GM18909 (cell line): Measurements from ENCODE around the gene HIRA.
"Not testable (repeated sequence)": the region's sequence is repeated elsewhere in the genome, so short reads cannot be mapped to it uniquely, and the experiment has no call there.

Experiments
- ATAC-seq: cut with Tn5 transposase; IDR thresholded peaks from one replicate; pipeline ENCODE4 v1.9.1; 2021; ENCODE audit warnings: mild to moderate bottlenecking; ENCODE audit not compliant: unreplicated experiment, poor library complexity

The HIRA gene

DNA sequence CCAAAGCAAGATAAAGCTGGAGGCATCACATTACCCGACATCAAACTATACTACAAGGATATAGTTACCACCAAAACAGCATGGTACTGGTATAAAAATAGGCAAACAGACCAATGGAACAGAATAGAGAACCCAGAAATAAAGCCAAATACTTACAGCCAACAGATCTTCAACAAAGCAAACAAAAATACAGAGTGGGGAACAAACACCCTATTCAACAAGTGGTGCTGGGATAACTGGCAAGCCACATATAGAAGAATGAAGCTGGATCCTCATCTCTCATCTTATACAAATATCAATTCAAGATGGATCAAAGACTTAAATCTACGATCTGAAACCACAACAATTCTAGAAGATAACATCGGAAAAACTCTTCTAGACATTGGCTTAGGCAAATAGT, 90.0 kb downstream of the HIRA start:
- no peak for ATAC-seq

DNA sequence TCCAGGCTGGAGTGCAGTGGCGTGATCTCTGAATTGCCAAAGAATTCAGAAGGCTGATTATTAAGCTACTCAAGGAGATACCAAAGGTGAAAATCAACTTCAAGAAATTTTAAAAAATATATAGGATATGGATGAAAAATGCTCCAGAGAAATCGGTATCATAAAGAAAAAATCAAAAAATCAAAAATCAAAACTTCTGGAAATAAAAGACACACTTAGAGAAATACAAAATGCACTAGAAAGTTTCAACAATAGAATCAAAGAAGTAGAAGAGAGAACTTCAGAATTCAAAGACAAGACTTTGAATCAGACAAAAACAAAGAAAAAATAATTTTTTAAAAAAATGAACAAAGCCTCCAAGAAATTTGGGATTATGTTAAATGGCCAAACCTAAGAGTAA, 94.4 kb downstream of the HIRA start:
- ATAC-seq = no peak

DNA sequence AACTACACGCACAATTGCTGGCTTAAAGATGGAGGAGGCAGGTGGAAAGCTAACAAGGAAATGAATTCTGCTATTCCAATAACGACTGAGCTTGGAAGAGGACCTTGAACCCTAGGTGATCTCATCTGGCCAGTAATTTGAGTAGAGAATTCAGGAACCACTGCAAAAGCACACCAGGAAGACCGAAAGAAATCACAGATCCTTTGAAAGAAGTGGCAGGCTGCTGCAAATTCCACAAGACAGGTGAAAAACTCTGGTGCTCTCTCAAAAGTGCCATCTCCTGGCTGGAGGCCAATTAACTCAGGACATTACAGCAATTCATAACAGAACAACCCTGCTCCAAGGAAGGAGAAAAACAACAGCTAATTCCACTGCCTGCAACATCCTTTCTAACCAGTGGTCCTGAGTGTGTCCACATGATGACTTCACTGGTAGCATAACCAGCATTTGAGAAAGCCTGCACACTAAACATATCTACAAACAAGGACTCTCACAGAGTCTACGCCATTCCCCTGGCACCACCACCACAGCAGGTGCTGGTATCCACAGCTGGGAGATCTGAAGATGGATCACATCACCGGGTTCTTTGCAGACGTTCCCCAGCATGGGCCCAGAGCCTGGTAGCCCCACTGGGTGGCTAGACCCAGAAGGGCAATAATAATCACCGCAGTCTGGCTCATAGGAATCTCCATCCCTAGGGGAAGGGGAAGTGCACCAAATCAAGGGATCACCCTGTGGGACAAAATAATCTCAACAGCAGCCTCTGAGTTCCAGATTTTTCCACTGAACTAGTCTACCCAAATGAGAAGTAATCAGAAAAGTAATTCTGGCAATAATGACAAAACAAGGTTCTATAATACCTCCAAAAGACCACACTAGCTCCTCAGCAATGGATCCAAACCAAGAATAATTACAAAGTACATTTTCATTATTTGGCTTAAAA, 95.1 kb downstream of the HIRA start:
- no peak for ATAC-seq

DNA sequence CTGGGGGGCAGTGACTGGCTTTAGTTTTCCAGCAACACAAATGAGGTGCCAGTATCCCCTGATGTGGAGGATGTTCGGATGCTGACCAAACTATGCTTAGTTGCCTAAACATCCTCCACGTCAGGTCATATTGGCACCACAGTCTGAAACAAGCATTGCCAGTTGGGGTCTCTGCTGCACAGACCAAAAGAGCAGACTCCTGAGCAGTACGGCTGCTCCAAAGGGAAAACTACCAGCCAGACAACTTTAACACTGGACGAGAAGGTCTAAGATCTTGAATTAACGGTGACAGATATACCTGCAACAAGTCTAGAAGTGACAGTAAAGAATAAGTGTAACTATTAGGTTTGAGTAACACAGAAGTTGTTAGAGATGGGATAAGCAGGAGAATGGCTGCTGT, 99.6 kb downstream of the HIRA start:
- no peak for ATAC-seq

DNA sequence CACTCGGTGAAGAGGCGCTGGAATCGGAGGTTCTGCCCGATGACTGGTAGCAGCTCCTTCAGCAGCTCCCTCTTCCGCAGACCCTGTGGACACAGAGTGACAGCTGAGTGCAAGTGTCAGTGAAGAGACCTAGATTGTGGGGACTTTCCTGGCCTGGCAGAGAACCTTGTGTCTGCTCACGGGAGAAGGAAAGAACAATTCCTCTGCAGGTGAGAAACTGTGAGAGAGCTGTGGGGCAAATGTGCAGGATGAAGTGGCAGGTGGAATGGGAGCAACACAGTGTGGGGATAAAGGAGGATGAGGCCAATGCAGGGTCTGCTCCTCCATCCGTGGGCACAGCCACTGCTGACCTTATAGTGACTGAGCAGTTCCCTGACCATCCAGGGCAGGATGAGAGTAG, 100.1 kb downstream of the HIRA start:
- ATAC-seq = no peak

DNA sequence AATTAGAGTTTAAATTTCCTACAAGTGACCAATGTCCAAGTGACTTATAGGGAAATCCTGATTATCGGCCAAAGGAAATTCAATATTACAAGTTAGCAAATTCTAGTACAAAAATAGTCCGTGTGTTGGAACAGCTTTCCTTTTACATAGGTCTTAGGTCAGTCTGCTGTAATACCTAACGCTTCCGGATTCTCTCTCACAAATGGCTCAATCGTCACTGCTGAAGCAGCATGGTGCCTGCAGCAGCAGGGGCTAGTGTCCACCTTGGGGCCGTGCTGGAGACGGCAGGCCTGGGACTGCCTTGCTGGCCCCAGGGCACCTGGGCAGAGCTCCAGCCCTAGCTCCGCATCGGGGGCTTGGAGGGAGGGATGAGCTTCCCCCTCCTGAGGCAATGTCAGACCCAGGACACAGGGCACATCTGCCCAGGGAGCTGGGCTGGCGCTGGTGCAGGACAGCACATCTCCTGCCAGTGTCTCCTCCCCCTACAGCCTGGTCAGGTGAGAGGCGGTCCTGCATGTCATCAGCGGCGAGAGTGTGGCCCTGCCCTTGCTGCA, 100.6 kb downstream of the HIRA start:
- no peak for ATAC-seq

DNA sequence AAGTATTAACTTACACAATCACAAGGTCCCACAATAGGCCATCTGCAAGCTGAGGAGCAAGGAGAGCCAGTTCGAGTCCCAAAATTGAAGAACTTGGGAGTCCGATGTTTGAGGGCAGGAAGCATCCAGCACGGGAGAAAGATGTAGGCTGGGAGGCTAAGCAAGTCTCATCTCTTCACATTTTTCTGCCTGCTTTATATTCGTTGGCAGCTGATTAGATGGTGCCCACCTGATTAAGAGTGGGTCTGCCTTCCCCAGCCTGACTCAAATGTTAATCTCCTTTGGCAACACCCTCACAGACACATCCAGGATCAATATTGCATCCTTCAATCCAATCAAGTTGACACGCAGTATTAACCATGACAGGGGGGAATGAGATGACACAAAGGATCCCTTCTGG, 101.3 kb downstream of the HIRA start:
- ATAC-seq = not testable (repeated sequence)

DNA sequence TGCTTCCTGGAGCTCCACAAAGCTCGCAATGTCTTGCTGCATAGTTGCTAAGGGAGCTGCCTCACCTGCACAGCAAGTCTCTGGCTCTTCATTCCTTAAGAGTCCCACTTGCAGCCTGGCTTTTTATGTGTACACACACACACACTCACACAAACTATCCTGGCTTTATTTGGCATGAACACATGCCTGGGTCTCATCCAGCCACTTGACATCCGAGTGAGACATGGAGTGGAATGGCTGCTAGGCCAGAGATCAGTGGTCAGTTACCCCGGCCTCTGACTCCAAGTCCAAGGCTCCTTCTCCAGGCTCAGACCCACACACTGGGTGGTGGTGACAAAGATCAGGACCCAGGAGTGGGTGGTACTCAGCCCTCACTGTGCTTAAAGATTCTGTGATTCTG, 102.1 kb downstream of the HIRA start:
- no peak for ATAC-seq

DNA sequence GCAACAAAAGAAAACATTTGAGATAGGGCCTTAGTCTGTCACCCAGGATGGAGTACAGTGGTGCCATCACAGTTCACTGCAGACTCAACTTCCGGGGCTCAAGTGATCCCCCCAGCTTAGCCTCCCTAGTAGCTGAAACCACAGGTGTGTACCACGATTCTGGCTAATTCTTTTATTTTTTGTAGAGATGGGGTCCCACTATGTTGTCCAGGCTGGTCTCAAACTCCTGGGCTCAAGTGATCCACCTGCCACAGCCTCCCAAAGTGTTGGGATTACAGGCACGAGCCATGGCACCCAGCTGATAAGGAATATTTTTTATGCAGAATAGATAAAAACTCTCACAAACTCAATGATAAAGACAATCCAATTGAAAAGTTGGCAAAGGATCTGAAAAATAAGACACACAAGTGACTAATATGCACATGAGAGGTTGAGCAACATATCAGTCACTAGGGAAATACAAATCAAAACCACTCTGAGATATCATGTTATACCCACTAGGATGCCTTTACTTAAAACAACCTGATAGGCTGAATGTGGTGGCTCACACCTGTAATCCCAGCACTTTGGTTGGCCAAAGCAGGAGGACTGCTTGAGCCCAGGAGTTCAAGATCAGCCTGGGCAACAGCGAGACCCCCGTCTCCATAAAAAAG, 106.1 kb downstream of the HIRA start:
- ATAC-seq = no peak

DNA sequence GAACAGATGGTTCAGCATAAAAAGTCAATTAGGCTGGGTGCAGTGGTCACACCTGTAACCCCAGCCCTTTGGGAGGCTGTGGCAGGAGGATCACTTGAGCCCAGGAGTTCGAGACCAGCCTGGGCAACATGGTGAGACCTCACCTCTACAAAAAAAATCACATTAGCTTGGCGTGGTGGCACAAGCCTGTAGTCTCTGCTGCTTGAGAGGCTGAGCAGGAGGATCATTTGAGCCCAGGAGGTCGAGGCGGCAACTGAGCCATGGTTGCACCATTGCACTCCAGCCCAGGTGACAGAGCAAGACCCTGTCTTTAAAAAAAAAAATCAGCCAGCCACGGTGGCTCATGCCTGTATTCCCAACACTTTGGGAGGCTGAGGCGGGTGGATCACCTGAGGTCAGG, 108.1 kb downstream of the HIRA start:
- ATAC-seq = not testable (repeated sequence)

DNA sequence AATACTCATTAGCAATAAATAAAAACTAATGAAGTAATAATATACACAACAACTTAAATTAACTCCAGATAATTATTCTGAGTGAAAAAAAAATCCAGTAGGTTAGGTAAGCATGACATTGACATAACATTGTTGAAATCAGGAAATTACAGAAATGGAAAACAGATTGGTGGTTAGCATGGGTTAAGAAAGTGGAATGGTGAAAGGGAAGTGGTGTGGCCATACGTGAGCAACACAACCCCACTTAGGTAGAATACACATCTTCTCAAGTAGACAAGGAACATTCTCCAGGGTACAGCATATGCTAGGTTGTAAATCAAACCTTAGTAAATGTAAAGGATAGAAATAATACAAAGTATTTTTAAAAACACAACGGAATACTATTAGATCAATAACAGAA, 109.8 kb downstream of the HIRA start:
- ATAC-seq = no peak

DNA sequence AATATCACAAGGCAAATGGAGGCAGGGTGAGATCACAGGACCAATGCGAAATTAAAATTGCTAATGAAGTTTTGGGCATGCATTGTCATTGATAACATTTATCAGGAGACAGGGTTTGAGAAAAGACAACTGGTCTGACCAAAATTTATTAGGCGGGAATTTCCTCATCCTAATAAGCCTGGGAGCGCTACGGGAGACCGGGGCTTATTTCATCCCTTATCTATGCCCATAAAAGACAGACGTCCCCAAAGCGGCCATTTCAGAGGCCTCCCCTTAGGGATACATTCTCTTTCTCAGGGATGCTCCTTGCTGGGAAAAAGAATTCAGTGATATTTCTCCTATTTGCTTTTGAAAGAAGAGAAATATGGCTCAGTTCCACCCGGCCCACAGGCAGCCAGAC, 111.4 kb downstream of the HIRA start:
- ATAC-seq = not testable (repeated sequence)

DNA sequence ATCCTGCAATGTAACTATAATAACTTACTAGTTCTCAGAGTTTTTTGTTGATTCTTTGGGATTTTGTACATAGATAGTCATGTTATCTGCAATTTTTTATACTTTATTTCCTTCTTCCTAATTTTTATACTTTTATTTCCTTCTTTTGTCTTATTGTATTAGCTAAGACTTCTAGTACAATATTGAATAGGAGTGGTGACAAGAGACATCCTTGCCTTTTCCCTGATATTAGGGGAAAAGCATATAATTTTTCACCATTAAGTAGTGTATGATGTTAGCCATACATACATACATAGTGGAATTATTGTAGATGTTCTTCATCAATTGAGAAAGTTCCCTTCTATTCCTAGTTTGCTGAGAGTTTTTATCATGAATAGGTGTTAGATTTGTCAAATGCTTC, 112.3 kb downstream of the HIRA start:
- ATAC-seq = no peak

DNA sequence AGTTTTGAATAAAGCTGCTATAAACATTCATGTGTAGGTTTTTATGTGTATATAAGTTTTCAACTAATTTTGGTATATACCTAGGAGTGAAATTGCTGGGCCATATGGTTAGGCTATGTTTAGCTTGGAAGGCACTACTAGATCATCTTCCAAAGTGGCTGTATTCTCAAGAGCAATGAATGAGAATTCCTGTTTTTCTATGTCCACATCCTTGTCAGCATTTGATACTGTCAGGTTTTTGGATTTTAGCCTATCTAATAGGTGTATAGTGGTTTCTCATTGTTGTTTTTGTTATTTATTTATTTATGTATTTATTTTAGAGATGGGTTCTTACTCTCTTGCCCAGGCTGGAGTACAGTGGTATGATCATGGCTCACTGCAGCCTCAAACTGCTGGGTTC, 113.7 kb downstream of the HIRA start:
- ATAC-seq = no peak

DNA sequence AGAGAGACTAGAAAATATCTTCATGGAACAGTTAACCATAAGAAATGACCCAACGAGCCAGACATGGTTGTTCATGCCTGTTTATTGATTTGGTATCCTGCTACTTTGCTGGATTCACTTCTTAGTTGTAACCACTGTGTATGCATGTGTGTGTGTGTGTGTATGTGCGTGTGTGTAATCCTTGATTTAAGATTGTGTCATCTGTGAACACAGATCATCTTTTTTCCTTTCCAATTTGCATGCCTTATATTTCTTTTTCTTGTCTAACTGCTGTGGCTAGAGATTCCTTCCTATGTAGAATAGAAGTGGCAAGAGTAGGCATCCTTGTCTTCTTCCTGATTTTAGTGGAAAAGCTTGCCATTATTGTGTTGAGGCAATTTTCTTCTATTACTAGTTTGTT, 123.7 kb downstream of the HIRA start:
- ATAC-seq = no peak

DNA sequence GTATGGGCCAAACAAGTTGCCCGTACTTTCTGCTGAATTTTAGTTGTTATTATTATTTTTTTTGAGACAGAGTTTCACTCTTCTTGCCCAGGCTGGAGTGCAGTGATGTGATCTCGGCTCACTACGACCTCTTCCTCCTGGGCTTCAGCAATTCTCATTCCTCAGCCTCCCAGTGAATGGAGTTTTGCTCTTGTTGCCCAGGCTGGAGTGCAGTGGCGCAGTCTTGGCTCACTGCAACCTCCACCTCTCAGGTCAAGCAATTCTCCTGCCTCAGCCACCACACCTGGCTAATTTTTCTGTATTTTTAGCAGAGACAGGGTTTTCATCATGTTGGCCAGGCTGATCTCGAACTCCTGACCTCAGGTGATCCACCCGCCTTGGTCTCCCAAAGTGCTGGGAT, 125.0 kb downstream of the HIRA start:
- not testable (repeated sequence) for ATAC-seq

DNA sequence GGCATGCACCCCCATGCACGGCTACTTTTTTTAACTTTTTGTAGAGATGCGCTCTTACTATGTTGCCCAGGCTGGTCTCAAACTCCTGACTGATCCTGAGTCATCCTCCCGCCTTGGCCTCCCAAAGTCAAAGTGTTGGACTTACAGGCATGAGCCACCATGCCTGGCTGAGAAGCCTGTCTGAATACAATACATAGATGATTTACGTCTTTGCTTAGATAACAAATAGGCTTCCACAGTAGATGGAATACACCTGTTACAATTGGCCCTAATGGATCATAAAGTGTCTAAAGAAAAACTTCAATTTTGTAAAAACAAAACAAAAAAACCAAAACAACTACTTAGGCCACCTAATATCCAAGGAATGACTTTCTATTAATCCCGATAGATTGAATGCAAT, 127.0 kb downstream of the HIRA start:
- ATAC-seq = no peak

DNA sequence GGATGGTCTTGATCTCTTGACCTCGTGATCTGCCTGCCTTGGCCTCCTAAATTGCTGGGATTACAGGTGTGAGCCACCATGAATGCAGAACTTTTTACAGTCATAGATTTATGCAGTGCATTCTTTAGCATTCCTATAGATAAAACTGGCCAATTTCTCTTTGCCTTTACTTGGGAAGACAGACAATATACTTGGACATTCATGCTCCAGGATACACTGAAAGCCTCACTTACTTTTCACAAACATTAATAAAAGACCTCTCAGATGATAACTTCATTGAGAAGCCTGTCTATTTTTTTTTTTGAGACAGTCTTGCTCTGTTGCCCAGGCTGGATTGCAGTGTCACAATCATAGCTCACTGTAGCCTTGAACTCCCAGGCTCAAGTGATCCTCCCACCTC, 127.7 kb downstream of the HIRA start:
- no peak for ATAC-seq

DNA sequence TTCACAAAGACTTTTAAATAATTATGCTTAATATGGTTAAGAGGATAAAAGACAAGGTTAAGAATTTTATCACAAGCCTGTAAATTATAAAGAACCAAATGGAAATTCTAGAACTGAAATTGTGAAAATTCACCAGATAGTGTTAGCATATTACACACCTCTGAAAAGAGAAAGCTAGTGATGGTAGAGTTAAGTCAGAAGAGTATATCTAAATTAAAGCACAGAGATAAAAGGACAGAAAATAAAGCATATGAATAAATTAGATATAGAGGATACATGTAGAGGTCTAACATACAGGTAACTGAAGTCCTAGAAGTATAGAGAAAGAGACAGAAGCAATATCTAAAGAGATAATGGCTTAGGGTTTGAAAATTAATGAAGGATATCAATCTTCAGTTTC, 135.8 kb downstream of the HIRA start:
- no peak for ATAC-seq

DNA sequence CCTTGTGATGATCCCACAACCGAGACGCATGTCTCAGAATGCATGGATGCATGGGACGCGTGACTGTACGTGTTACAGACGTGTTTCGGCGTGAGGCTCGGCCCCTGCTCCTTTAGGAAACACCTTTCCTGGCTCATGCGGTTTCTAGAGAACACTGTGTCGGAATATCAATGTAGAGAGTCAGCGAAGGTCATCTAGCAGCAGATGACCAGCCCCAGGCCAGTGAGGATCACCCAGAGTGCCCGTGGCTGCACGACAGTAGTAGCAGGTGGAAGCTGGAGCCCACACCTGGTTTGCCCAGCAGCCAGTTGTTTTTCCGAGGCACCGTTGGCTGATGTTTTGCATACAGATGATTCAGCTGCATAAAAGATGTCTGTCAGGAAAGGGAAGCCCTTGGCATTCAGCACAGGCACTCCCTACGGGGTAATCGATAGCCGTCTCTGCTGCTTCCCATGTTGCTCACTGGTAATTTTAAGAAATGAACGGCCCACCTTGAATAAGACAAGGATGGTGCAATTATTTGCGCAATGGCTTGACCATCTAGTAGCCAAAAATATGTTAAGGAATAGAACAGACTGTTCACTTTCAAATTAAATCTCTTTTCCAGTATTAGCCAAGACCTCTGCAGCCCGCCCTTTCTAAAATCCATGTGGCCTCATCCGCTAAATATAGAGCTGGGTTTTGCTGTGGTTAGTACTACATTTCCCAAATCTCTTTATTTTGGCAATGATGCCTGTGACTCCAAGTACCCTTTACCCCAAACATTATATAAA, 138.9 kb downstream of the HIRA start:
- ATAC-seq = no peak
